ENCODE data around the gene ARMC5.

GRCh38 chr16:31489616-31490584 is 30.6 kb downstream of the ARMC5 start:
- TF ChIP-seq POLR2AphosphoS5 (IDR thresholded peaks at IDR 0.05) (no peak), CTCF (IDR thresholded peaks at IDR 0.05) (no peak)
